ENCODE data around the gene THRA. TPM values are rescaled to one million over a fixed set of nuclear protein-coding genes. Genes with fewer than 3 reads are reported as not detected.

Gene THRA
- total RNA-seq, 1 donor from 2014 or later = 55.6 TPM

DNA sequence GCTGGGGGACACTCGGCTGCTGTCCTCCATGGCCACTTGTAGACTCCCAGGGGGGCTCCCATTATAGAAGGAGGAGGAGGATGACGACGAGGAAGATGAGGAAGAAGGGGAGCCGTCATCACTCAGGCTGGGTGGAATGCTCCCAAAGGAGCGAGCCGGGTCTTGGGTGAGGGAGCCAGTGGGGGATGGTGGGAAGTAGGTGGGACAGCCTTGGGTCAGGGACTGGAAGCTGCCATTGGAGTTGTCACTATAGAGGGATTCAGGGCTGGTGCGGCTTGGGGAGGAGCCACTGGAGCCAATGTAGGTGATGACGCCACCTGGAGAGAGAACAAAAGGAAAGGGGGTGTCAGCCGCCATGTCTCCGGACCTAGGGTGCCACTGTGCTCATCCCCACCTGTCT is 34.3 kb downstream of the THRA start:
- peaks cover 51% of the 10 kb centered on the region for H3K36me3 ChIP-seq
- peaks cover 48% of the 10 kb centered on the region for H3K4me1 ChIP-seq
- ATAC-seq = no peak
- peak overlapping the region; percentile 86 for H3K4me3 ChIP-seq
- peak overlapping the region; percentile 95 for H3K27ac ChIP-seq
- no peaks in the 10 kb centered on the region for H3K9me3 ChIP-seq
- no peak for DNase-seq
- TF ChIP-seq, protein P1, sequence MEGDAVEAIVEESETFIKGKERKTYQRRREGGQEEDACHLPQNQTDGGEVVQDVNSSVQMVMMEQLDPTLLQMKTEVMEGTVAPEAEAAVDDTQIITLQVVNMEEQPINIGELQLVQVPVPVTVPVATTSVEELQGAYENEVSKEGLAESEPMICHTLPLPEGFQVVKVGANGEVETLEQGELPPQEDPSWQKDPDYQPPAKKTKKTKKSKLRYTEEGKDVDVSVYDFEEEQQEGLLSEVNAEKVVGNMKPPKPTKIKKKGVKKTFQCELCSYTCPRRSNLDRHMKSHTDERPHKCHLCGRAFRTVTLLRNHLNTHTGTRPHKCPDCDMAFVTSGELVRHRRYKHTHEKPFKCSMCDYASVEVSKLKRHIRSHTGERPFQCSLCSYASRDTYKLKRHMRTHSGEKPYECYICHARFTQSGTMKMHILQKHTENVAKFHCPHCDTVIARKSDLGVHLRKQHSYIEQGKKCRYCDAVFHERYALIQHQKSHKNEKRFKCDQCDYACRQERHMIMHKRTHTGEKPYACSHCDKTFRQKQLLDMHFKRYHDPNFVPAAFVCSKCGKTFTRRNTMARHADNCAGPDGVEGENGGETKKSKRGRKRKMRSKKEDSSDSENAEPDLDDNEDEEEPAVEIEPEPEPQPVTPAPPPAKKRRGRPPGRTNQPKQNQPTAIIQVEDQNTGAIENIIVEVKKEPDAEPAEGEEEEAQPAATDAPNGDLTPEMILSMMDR (IDR thresholded peaks at IDR 0.05) = no peak
- intact Hi-C loops (cut with DNase I) = no loop called here
- no peaks in the 10 kb centered on the region for H3K27me3 ChIP-seq

DNA sequence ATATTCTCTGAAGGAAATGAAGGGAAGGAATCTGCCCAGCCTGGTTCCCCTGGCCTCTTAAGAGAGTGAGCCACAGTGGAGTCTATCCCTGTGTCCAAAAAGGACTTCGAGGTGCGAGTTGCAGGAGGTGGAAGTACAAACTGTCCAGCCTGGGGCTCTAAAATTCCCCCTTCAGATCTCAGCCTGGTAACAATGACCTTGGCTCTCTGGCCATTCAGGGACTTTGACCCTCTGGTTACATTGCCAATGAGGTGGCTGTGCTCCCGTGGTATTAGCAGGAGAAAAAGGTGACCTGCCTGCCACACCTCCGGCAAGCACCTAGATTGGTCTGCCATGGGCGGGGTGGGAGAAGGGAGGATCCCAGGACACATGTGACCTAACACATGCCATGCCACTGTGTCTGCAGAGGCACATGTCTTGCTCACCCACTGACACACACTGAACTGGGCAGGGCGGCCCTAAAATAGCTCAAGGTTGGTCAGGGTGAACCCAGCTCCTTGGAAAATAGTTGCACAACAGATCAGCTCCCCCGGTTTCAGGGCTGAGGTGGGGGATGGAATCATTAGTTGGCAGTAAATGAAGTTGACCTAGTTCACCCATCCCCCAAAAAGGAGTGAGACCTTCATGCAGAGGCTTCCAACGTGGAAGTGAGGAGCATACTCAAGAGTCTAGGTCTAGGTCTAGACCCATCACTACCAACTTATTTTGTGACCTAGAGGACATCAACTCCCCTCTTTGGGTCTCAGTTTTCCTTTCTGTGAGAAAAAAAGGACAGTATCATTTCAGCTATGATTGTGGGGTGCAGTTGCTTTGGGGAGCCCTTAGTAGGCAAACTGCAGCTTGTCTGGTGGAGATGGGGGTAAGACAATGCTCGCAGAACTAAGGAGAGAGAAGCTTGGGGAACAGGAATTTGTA is 35.4 kb downstream of the THRA start:
- TF ChIP-seq, protein P1 (IDR thresholded peaks at IDR 0.05) = no peak
- intact Hi-C loops (cut with DNase I) = no loop called here
- Histone ChIP-seq H3K27me3 (no peaks in the 10 kb centered on the region), H3K4me1 (peaks cover 58% of the 10 kb centered on the region), H3K27ac (peak overlapping the region; percentile 95), H3K9me3 (no peaks in the 10 kb centered on the region), H3K36me3 (peaks cover 42% of the 10 kb centered on the region), H3K4me3 (peak overlapping the region; percentile 86)
- ATAC-seq = peak; percentile 5
- peak; percentile 78 for DNase-seq

DNA sequence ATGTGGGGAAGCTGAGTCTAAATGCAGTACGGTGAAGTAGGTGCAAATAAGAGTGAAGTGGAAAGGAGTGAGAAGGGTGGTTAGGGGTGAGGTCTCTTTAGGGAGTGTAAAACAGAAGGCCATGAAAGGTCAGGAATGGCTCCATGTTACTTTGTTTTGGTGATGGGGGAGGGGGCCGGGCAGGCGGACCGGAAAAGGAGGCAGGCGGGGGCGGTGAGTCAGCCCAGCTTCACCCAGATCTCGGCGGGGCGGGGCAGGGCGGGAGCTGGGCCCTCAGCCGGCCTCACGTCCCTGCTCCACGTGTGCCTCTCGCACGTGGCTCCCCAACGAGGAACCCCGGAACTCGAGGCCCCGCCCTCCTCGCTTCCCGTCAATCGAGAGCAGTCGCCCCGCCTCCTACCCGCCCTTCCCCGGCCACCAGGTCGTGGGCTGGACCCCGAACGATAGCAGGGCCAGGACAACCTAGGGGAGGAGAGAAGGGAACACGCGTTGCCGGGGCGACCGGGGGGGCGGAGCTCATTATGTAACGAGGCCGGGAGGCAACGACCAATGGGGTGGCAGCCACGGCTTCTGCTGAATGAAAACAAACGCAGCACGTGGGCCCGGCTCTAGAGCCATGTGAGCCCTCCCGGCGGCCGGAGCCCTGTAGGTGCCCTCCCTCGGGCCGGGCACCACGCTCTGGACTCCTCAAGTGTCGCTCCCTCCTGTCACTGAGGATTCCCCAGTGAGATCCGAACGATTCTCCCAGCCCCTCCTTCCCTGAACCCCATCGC is 36.3 kb downstream of the THRA start:
- ATAC-seq (peak; percentile 86), DNase-seq (peak; percentile 100)
- H3K4me1 ChIP-seq = peaks cover 66% of the 10 kb centered on the region
- no peaks in the 10 kb centered on the region for H3K9me3 ChIP-seq
- TF ChIP-seq, protein P1 (IDR thresholded peaks at IDR 0.05) = no peak
- peak overlapping the region; percentile 86 for H3K4me3 ChIP-seq
- peaks cover 34% of the 10 kb centered on the region for H3K36me3 ChIP-seq
- peak overlapping the region; percentile 95 for H3K27ac ChIP-seq
- H3K27me3 ChIP-seq = no peaks in the 10 kb centered on the region
- intact Hi-C loops (cut with DNase I) = no loop called here

DNA sequence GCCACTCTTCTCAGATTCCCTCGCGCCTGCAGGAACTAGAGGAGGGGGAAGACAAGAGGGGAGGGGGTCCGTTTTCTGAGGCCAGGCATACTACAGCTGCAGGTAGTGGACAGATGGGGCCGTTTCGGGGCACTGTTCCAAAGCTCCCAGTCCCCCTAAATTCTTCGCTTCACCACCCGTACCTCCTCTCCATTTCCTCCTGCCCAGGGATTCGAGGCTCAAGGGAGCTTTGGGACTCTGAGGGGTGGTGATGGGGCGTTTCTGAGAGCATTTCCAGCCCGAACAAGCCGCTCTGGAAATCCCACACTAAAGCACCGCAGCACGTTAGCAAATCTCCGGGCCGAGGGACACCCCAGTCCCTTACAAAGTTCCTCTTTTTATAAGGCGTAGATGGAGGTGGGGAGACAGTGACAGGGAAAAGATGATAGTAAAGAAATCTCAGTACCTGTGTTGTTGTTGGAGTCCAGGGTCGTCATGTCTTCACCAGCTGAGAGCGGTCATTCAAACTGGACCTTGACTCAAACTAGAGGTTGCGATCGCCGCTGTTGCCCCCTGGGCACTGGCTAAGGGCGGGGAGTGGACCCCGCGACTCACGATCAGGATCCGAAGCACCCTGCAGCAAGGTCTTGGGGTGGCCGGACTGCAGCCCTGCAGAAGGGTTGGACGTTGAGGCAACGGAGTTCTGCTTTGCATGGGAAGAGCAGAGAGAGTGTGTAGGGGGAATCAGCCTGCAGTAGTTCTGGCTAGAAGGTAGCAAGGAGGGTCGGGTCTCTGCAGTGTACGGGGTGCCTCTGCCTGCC is 37.1 kb downstream of the THRA start:
- peaks cover 26% of the 10 kb centered on the region for H3K36me3 ChIP-seq
- peak overlapping the region; percentile 86 for H3K4me3 ChIP-seq
- H3K9me3 ChIP-seq = no peaks in the 10 kb centered on the region
- H3K27ac ChIP-seq = peak overlapping the region; percentile 95
- DNase-seq (no peak), ATAC-seq (no peak)
- intact Hi-C loops (cut with DNase I) = no loop called here
- H3K27me3 ChIP-seq = no peaks in the 10 kb centered on the region
- peaks cover 74% of the 10 kb centered on the region for H3K4me1 ChIP-seq
- TF ChIP-seq, protein P1 (IDR thresholded peaks at IDR 0.05) = no peak

DNA sequence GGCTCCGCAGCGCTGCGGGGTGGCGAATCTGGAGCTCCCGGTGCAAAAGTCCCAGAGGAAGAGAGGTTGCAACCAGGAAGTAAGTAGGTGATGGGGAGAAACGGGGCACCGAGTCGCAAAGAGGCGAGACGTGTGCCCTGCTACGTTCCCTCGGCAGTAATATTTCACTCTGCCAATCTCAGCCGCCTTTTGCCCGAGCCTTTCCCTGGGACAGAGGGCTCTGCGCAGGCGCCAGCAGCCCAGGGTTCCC is 37.6 kb downstream of the THRA start, which contains the start of gene NR1D1:
Gene NR1D1, minus strand, starts transcription at position 171 of the 250 bp plus-strand sequence. CDS start 495 bp downstream, outside the sequence.
- Histone ChIP-seq H3K27me3 (no peaks in the 10 kb centered on the region), H3K27ac (peak within 1 kb of the TSS; percentile 95), H3K9me3 (no peaks in the 10 kb centered on the region), H3K4me1 (peaks cover 78% of the 10 kb centered on the region), H3K4me3 (peak within 1 kb of the TSS; percentile 86), H3K36me3 (peaks cover 21% of the 10 kb centered on the region)
- TF ChIP-seq, protein P1 (IDR thresholded peaks at IDR 0.05) = no peak
- no peak for DNase-seq
- intact Hi-C loops (cut with DNase I) = no loop called here
- no peak for ATAC-seq
